Measurements from ENCODE around the gene NOTCH3. TPM values are rescaled to one million over a fixed set of nuclear protein-coding genes. Genes with fewer than 3 reads are reported as not detected.

NOTCH3 gene
- total and polyA plus RNA-seq, 4 donors, result 0.49 to 3.7 (median 2.9) TPM

GRCh38 chr19:15128162-15128770 lies 72.5 kb downstream of the NOTCH3 start:
- peaks cover 0 to 19% (median 16%) of the 10 kb centered on the region in 4 donors for H3K4me1 ChIP-seq (ENCODE audit: control insufficient read depth in 4 of 4, insufficient read depth in 4 of 4, low read length in 3 of 4)
- H3K27ac ChIP-seq (ENCODE audit: low read depth in 1 of 2, low read length in 2 of 2), result no peak overlapping the region
- no peak overlapping the region for H3K9ac ChIP-seq (ENCODE audit: low read depth in 1 of 2, low read length in 2 of 2)
- H3K4me3 ChIP-seq (ENCODE audit: low read depth in 1 of 3, low read length in 3 of 3), result no peak overlapping the region
- TF ChIP-seq HNF4A (conservative IDR thresholded peaks at IDR 0.05) (no peak), FOXA2 (IDR thresholded peaks at IDR 0.05) (no peak), YY1 (IDR thresholded peaks at IDR 0.05) (no peak), RAD21 (IDR thresholded peaks at IDR 0.05) (no peak), FOXA1 (IDR thresholded peaks at IDR 0.05) (no peak), SP1 (IDR thresholded peaks at IDR 0.05) (no peak), JUND (IDR thresholded peaks at IDR 0.05) (no peak), HNF4G (IDR thresholded peaks at IDR 0.05) (no peak), ATF3 (IDR thresholded peaks at IDR 0.05) (no peak), RXRA (IDR thresholded peaks at IDR 0.05) (no peak), REST (IDR thresholded peaks at IDR 0.05) (no peak), ZBTB33 (IDR thresholded peaks at IDR 0.05) (no peak), TAF1 (conservative IDR thresholded peaks at IDR 0.05) (no peak), NR2F2 (IDR thresholded peaks at IDR 0.05) (no peak)
- DNase-seq (ENCODE audit: low spot score), result no peak
- no peaks in the 10 kb centered on the region for H3K36me3 ChIP-seq (ENCODE audit: control insufficient read depth in 4 of 4, insufficient read depth in 3 of 4, low read depth in 1 of 4, low read length in 3 of 4)
- no peaks in the 10 kb centered on the region for H3K9me3 ChIP-seq (ENCODE audit: control insufficient read depth in 4 of 4, low read length in 3 of 4)
- no peaks in the 10 kb centered on the region for H3K27me3 ChIP-seq (ENCODE audit: control insufficient read depth in 4 of 4, insufficient read depth in 4 of 4, low read length in 3 of 4)
- 77% methylated on average over 6 of the region's 6 CpGs for WGBS

- H3K27ac ChIP-seq (ENCODE audit: low read depth in 1 of 2, low read length in 2 of 2), result no peak overlapping the region
These were observed 74.5 kb downstream of the NOTCH3 start for GRCh38 chr19:15126131-15126910.

More at GRCh38 chr19:15126131-15126910, 74.5 kb downstream of the NOTCH3 start:
- H3K9me3 ChIP-seq (ENCODE audit: control insufficient read depth in 4 of 4, low read length in 3 of 4), result no peaks in the 10 kb centered on the region
- no peaks in the 10 kb centered on the region for H3K27me3 ChIP-seq (ENCODE audit: control insufficient read depth in 4 of 4, insufficient read depth in 4 of 4, low read length in 3 of 4)
- 69% methylated on average over 2 of the region's 2 CpGs for WGBS
- H3K4me1 ChIP-seq (ENCODE audit: control insufficient read depth in 4 of 4, insufficient read depth in 4 of 4, low read length in 3 of 4), result peaks cover 0 to 21% (median 16%) of the 10 kb centered on the region in 4 donors
- peaks cover 0 to 10% (median 4%) of the 10 kb centered on the region in 4 donors for H3K36me3 ChIP-seq (ENCODE audit: control insufficient read depth in 4 of 4, insufficient read depth in 3 of 4, low read depth in 1 of 4, low read length in 3 of 4)
- H3K9ac ChIP-seq (ENCODE audit: low read depth in 1 of 2, low read length in 2 of 2), result peak overlapping the region in 1 of 2 donors; percentile 54
- no peak for TF ChIP-seq ATF3 (IDR thresholded peaks at IDR 0.05)
- no peak for TF ChIP-seq RAD21 (IDR thresholded peaks at IDR 0.05)
- no peak for TF ChIP-seq JUND (IDR thresholded peaks at IDR 0.05)
- no peak for TF ChIP-seq YY1 (IDR thresholded peaks at IDR 0.05)
- no peak for TF ChIP-seq FOXA2 (IDR thresholded peaks at IDR 0.05)
- TF ChIP-seq RXRA (IDR thresholded peaks at IDR 0.05), result no peak
- H3K4me3 ChIP-seq (ENCODE audit: low read depth in 1 of 3, low read length in 3 of 3), result peak overlapping the region in 2 of 3 donors; percentile 22 to 76
- DNase-seq (ENCODE audit: low spot score), result no peak

Data from liver (tissue), 9 donors.